Measurements from ENCODE around the gene AKAP9. TPM values are rescaled to one million over a fixed set of nuclear protein-coding genes. Genes with fewer than 3 reads are reported as not detected.
A peak's percentile ranks its signal among the peaks of the same experiment; 100 is the strongest.

Gene AKAP9
- total RNA-seq, 1 donor from 2014 or later, result 119 TPM

- H3K27me3 Mint-ChIP-seq (ENCODE audit: low read depth), result no peaks in the 10 kb centered on the region
- H3K4me1 Mint-ChIP-seq, result peaks cover 19% of the 10 kb centered on the region
- no peaks in the 10 kb centered on the region for H3K9me3 Mint-ChIP-seq
- H3K27ac Mint-ChIP-seq, result peak overlapping the region; percentile 50
- no peak overlapping the region for H3K4me3 Mint-ChIP-seq
- H3K36me3 Mint-ChIP-seq, result peaks cover 17% of the 10 kb centered on the region
- TF ChIP-seq CTCF (IDR thresholded peaks at IDR 0.05; ENCODE audit: unreplicated experiment), result no peak
- DNase-seq (ENCODE audit: low spot score in 2 of 2, unreplicated experiment in 2 of 2), result no peak
These were observed 112.7 kb downstream of the AKAP9 start for GRCh38 chr7:92053312-92053711.

GRCh38 chr7:92056286-92056685 is 115.6 kb downstream of the AKAP9 start:
- no peaks in the 10 kb centered on the region for H3K36me3 Mint-ChIP-seq
- H3K27me3 Mint-ChIP-seq (ENCODE audit: low read depth), result no peaks in the 10 kb centered on the region
- H3K27ac Mint-ChIP-seq, result peak overlapping the region; percentile 82
- no peaks in the 10 kb centered on the region for H3K9me3 Mint-ChIP-seq
- peaks cover 28% of the 10 kb centered on the region for H3K4me1 Mint-ChIP-seq
- DNase-seq (ENCODE audit: low spot score in 2 of 2, unreplicated experiment in 2 of 2), result no peak
- no peak overlapping the region for H3K4me3 Mint-ChIP-seq
- no peak for TF ChIP-seq CTCF (IDR thresholded peaks at IDR 0.05; ENCODE audit: unreplicated experiment)

- no peaks in the 10 kb centered on the region for H3K27me3 Mint-ChIP-seq (ENCODE audit: low read depth)
- no peak for TF ChIP-seq CTCF (IDR thresholded peaks at IDR 0.05; ENCODE audit: unreplicated experiment)
- H3K9me3 Mint-ChIP-seq, result no peaks in the 10 kb centered on the region
- H3K36me3 Mint-ChIP-seq, result no peaks in the 10 kb centered on the region
- peak overlapping the region; percentile 89 for H3K27ac Mint-ChIP-seq
- H3K4me3 Mint-ChIP-seq, result peak overlapping the region; percentile 49
- peaks cover 30% of the 10 kb centered on the region for H3K4me1 Mint-ChIP-seq
- no peak for DNase-seq (ENCODE audit: low spot score in 2 of 2, unreplicated experiment in 2 of 2)
These were observed 116.7 kb downstream of the AKAP9 start for GRCh38 chr7:92057375-92057774.

- no peak for TF ChIP-seq CTCF (IDR thresholded peaks at IDR 0.05; ENCODE audit: unreplicated experiment)
- H3K27me3 Mint-ChIP-seq (ENCODE audit: low read depth), result no peaks in the 10 kb centered on the region
- H3K4me3 Mint-ChIP-seq, result peak overlapping the region; percentile 49
- H3K9me3 Mint-ChIP-seq, result no peaks in the 10 kb centered on the region
- peak overlapping the region; percentile 89 for H3K27ac Mint-ChIP-seq
- H3K4me1 Mint-ChIP-seq, result peaks cover 30% of the 10 kb centered on the region
- H3K36me3 Mint-ChIP-seq, result no peaks in the 10 kb centered on the region
- no peak for DNase-seq (ENCODE audit: low spot score in 2 of 2, unreplicated experiment in 2 of 2)
These were observed 117.4 kb downstream of the AKAP9 start for GRCh38 chr7:92058040-92058439.

GRCh38 chr7:92058899-92059298 is 118.2 kb downstream of the AKAP9 start:
- H3K4me3 Mint-ChIP-seq, result no peak overlapping the region
- TF ChIP-seq CTCF (IDR thresholded peaks at IDR 0.05; ENCODE audit: unreplicated experiment), result no peak
- DNase-seq (ENCODE audit: low spot score in 2 of 2, unreplicated experiment in 2 of 2), result no peak
- peaks cover 30% of the 10 kb centered on the region for H3K4me1 Mint-ChIP-seq
- H3K9me3 Mint-ChIP-seq, result no peaks in the 10 kb centered on the region
- H3K27ac Mint-ChIP-seq, result no peak overlapping the region
- H3K36me3 Mint-ChIP-seq, result peaks cover 3% of the 10 kb centered on the region
- no peaks in the 10 kb centered on the region for H3K27me3 Mint-ChIP-seq (ENCODE audit: low read depth)

GRCh38 chr7:92061154-92061553 is 120.5 kb downstream of the AKAP9 start:
- peak overlapping the region; percentile 75 for H3K27ac Mint-ChIP-seq
- H3K9me3 Mint-ChIP-seq, result no peaks in the 10 kb centered on the region
- H3K27me3 Mint-ChIP-seq (ENCODE audit: low read depth), result no peaks in the 10 kb centered on the region
- TF ChIP-seq CTCF (IDR thresholded peaks at IDR 0.05; ENCODE audit: unreplicated experiment), result no peak
- no peak overlapping the region for H3K4me3 Mint-ChIP-seq
- DNase-seq (ENCODE audit: low spot score in 2 of 2, unreplicated experiment in 2 of 2), result no peak
- H3K4me1 Mint-ChIP-seq, result peaks cover 25% of the 10 kb centered on the region
- peaks cover 10% of the 10 kb centered on the region for H3K36me3 Mint-ChIP-seq
